ENCODE measurements around the gene HOPX. TPM values are rescaled to one million over a fixed set of nuclear protein-coding genes. Genes with fewer than 3 reads are reported as not detected.

Gene HOPX
- total RNA-seq, 1 donor from 2014 or later: 2.6 TPM

- no peak overlapping the region for H3K27ac ChIP-seq
- peaks cover 8% of the 10 kb centered on the region for H3K27me3 Mint-ChIP-seq (ENCODE audit: insufficient read depth, low read depth)
These were observed 32.9 kb downstream of the HOPX start for GRCh38 chr4:56648021-56648823.

DNA sequence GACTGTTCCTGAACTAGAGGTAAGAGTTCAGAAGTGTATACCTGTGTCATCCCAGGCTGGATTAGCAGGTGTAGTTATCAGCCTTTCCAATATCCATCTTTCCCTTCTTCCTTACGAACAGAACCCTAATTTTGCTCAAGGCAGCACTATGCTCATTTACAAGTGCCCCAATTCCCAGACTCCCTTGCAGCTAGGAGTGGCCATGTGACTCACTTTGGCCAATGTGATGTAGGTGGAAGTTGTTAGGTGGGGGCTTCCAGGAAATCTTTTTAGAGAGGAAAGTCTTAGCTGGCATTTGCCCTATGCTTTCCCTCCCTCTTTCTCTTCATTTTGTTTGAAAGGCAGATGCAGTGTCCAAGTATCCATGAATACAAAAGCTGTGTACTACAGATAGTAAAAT is 34.8 kb downstream of the HOPX start:
- Histone ChIP-seq H3K4me3 (no peak overlapping the region), H3K9ac (no peak overlapping the region), H2AFZ (replicated peaks) (no peak overlapping the region), H3K36me3 (no peaks in the 10 kb centered on the region), H3F3A (ENCODE audit: low read depth) (peaks cover 12% of the 10 kb centered on the region), H3K4me1 (peaks cover 15% of the 10 kb centered on the region), H3K9me3 (ENCODE audit: low read depth) (no peaks in the 10 kb centered on the region), H4K20me1 (ENCODE audit: low read depth) (no peaks in the 10 kb centered on the region), H3K27me3 (no peaks in the 10 kb centered on the region), H3K79me2 (ENCODE audit: low read depth) (no peaks in the 10 kb centered on the region), H3K4me2 (no peak overlapping the region), H3K27ac (no peak overlapping the region)
- TF ChIP-seq EZH2phosphoT487 (IDR thresholded peaks at IDR 0.05): no peak
- TF ChIP-seq EZH2 (IDR thresholded peaks at IDR 0.05): no peak
- TF ChIP-seq, protein P1, sequence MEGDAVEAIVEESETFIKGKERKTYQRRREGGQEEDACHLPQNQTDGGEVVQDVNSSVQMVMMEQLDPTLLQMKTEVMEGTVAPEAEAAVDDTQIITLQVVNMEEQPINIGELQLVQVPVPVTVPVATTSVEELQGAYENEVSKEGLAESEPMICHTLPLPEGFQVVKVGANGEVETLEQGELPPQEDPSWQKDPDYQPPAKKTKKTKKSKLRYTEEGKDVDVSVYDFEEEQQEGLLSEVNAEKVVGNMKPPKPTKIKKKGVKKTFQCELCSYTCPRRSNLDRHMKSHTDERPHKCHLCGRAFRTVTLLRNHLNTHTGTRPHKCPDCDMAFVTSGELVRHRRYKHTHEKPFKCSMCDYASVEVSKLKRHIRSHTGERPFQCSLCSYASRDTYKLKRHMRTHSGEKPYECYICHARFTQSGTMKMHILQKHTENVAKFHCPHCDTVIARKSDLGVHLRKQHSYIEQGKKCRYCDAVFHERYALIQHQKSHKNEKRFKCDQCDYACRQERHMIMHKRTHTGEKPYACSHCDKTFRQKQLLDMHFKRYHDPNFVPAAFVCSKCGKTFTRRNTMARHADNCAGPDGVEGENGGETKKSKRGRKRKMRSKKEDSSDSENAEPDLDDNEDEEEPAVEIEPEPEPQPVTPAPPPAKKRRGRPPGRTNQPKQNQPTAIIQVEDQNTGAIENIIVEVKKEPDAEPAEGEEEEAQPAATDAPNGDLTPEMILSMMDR (IDR thresholded peaks at IDR 0.05): no peak
- Mint-ChIP-seq H3K36me3 (no peaks in the 10 kb centered on the region), H3K27me3 (ENCODE audit: insufficient read depth, low read depth) (peaks cover 2% of the 10 kb centered on the region), H3K9me3 (peaks cover 6% of the 10 kb centered on the region), H3K27ac (peak overlapping the region; percentile 15), H3K4me1 (peaks cover 9% of the 10 kb centered on the region), H3K4me3 (no peak overlapping the region)
- DNase-seq (ENCODE audit: low spot score): no peak

More at GRCh38 chr4:56648021-56648823, 32.9 kb downstream of the HOPX start:
- H3K9ac ChIP-seq: no peak overlapping the region
- no peaks in the 10 kb centered on the region for H3K36me3 ChIP-seq
- H3K27me3 ChIP-seq: peaks cover 1% of the 10 kb centered on the region
- H4K20me1 ChIP-seq (ENCODE audit: low read depth): no peaks in the 10 kb centered on the region
- H2AFZ ChIP-seq (replicated peaks): no peak overlapping the region
- H3K9me3 Mint-ChIP-seq: peaks cover 6% of the 10 kb centered on the region
- no peak for DNase-seq (ENCODE audit: low spot score)
- no peaks in the 10 kb centered on the region for H3K9me3 ChIP-seq (ENCODE audit: low read depth)
- H3K79me2 ChIP-seq (ENCODE audit: low read depth): no peaks in the 10 kb centered on the region
- H3K4me1 ChIP-seq: peaks cover 22% of the 10 kb centered on the region
- peaks cover 10% of the 10 kb centered on the region for H3K4me1 Mint-ChIP-seq
- no peak overlapping the region for H3K4me3 Mint-ChIP-seq
- H3K36me3 Mint-ChIP-seq: no peaks in the 10 kb centered on the region
- peaks cover 25% of the 10 kb centered on the region for H3F3A ChIP-seq (ENCODE audit: low read depth)
- H3K4me2 ChIP-seq: no peak overlapping the region
- TF ChIP-seq, protein P1 (IDR thresholded peaks at IDR 0.05): no peak
- TF ChIP-seq EZH2phosphoT487 (IDR thresholded peaks at IDR 0.05): no peak
- TF ChIP-seq EZH2 (IDR thresholded peaks at IDR 0.05): no peak
- no peak overlapping the region for H3K4me3 ChIP-seq
- no peak overlapping the region for H3K27ac Mint-ChIP-seq

DNA sequence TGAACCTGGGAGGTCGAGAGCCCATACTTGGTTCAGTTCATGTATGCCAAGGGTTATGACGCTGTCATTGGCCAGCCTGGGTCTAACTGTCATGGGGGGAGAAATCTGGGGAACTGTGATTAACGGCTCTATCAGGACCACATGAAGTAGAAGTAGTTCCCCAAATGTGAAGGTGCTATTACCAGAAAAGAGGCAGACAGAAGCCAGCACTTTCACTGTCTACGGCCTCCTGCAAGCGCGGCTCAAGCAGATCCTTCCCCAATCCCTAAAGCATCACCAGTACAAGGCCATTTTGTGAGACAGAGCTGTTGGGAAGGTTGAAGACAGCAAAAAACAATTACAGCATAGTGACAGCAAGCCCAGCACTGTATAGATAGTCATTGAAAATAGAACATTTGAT is 37.5 kb downstream of the HOPX start:
- Histone ChIP-seq H3K9me3 (ENCODE audit: low read depth) (no peaks in the 10 kb centered on the region), H3K27me3 (no peaks in the 10 kb centered on the region), H2AFZ (replicated peaks) (no peak overlapping the region), H3K4me1 (no peaks in the 10 kb centered on the region), H3F3A (ENCODE audit: low read depth) (no peaks in the 10 kb centered on the region), H3K4me3 (no peak overlapping the region), H3K36me3 (no peaks in the 10 kb centered on the region), H4K20me1 (ENCODE audit: low read depth) (no peaks in the 10 kb centered on the region), H3K27ac (no peak overlapping the region), H3K4me2 (no peak overlapping the region), H3K79me2 (ENCODE audit: low read depth) (no peaks in the 10 kb centered on the region), H3K9ac (no peak overlapping the region)
- peaks cover 6% of the 10 kb centered on the region for H3K9me3 Mint-ChIP-seq
- H3K4me1 Mint-ChIP-seq: peaks cover 2% of the 10 kb centered on the region
- TF ChIP-seq EZH2phosphoT487 (IDR thresholded peaks at IDR 0.05): no peak
- TF ChIP-seq EZH2 (IDR thresholded peaks at IDR 0.05): no peak
- TF ChIP-seq, protein P1 (IDR thresholded peaks at IDR 0.05): no peak
- H3K27ac Mint-ChIP-seq: no peak overlapping the region
- DNase-seq (ENCODE audit: low spot score): no peak
- H3K27me3 Mint-ChIP-seq (ENCODE audit: insufficient read depth, low read depth): no peaks in the 10 kb centered on the region
- H3K4me3 Mint-ChIP-seq: no peak overlapping the region
- no peaks in the 10 kb centered on the region for H3K36me3 Mint-ChIP-seq

Measured in neural progenitor cell (in vitro differentiated cells).